ENCODE measurements around the gene CDC42.
"Not testable (repeated sequence)": the region's sequence is repeated elsewhere in the genome, so short reads cannot be mapped to it uniquely, and the experiment has no call there.

- TF ChIP-seq CTCF (IDR thresholded peaks at IDR 0.05 in 8 of 11, conservative IDR thresholded peaks at IDR 0.05 in 3 of 11); POLR2A (IDR thresholded peaks at IDR 0.05): not testable (repeated sequence)
Observed at GRCh38 chr1:22012752-22013151, 39.8 kb upstream of the CDC42 start.

Measured in spleen (tissue), 7 donors.